WTC11 (cell line): ENCODE data around the gene TM7SF3.

Experiments
- CTCF ChIP-seq: fragments of 200-600 bp; IDR thresholded peaks from 2 replicates; pipeline ENCODE4 v1.8.0; 2022; ENCODE audit warnings: antibody characterized with exemption
- ZNF423 ChIP-seq: fragments of 250-450 bp; sonication (Bioruptor Pico); IDR thresholded peaks from 2 replicates; pipeline ENCODE4 v2.1.2; 2022; ENCODE audit warnings: mild to moderate bottlenecking, moderate library complexity

- TF ChIP-seq CTCF = no peak
- no peak for TF ChIP-seq ZNF423 (CRISPR knock-in tag)
Observed at GRCh38 chr12:26941215-26941594, 73.0 kb downstream of the TM7SF3 start.
